H9 (cell line): ENCODE measurements around the gene PTBP3. TPM values are rescaled to one million over a fixed set of nuclear protein-coding genes. Genes with fewer than 3 reads are reported as not detected.

Experiments
- DNase-seq: peaks from one replicate; pipeline ENCODE4 v3.0.0-alpha.2; 2017
- H2AFZ ChIP-seq: one replicate; pipeline ENCODE4 v1.6.1; 2013; ENCODE audit warnings: mild to moderate bottlenecking, low read length, control low read depth, moderate library complexity
- H2AK5ac ChIP-seq: 2 replicates; pipeline ENCODE4 v1.6.1; 2013; ENCODE audit warnings: low read length, control low read depth, mixed read lengths; ENCODE audit not compliant: insufficient read length
- H2BK120ac ChIP-seq: one replicate; pipeline ENCODE4 v1.6.1; 2013; ENCODE audit warnings: low read depth, mild to moderate bottlenecking, low read length, control low read depth, inconsistent platforms; ENCODE audit not compliant: poor library complexity, severe bottlenecking
- H2BK12ac ChIP-seq: 2 replicates; pipeline ENCODE4 v1.6.1; 2013; ENCODE audit warnings: low read length, control low read depth, mixed read lengths, low read depth; ENCODE audit not compliant: insufficient read length
- H2BK15ac ChIP-seq: 2 replicates; pipeline ENCODE4 v1.6.1; 2013; ENCODE audit warnings: low read depth, low read length, control low read depth
- H2BK20ac ChIP-seq: one replicate; pipeline ENCODE4 v1.6.1; 2013; ENCODE audit warnings: low read depth, mild to moderate bottlenecking, low read length, control low read depth, inconsistent platforms; ENCODE audit not compliant: poor library complexity, severe bottlenecking
- H2BK5ac ChIP-seq: 2 replicates; pipeline ENCODE4 v1.6.1; 2013; ENCODE audit warnings: low read length, control low read depth, mixed read lengths; ENCODE audit not compliant: insufficient read length
- H3K14ac ChIP-seq: 2 replicates; pipeline ENCODE4 v1.6.1; 2013; ENCODE audit warnings: low read length, control low read depth; ENCODE audit not compliant: insufficient read depth
- H3K18ac ChIP-seq: 2 replicates; pipeline ENCODE4 v1.6.1; 2013; ENCODE audit warnings: low read depth, mild to moderate bottlenecking, mixed read lengths, low read length, control low read depth; ENCODE audit not compliant: insufficient read length
- H3K23ac ChIP-seq: 2 replicates; pipeline ENCODE4 v1.6.1; 2013; ENCODE audit warnings: low read length, control low read depth, mixed read lengths, low read depth; ENCODE audit not compliant: insufficient read length
- H3K23me2 ChIP-seq: 2 replicates; pipeline ENCODE4 v1.6.1; 2013; ENCODE audit warnings: low read depth, mild to moderate bottlenecking, mixed read lengths, low read length, control low read depth; ENCODE audit not compliant: insufficient read length, poor library complexity, severe bottlenecking
- H3K27ac ChIP-seq: 2 replicates; pipeline ENCODE4 v1.5.1; 2013; ENCODE audit warnings: low read length, control low read depth, mixed read lengths, low read depth; ENCODE audit not compliant: insufficient read length
- H3K27me3 ChIP-seq: 2 replicates; pipeline ENCODE4 v1.6.1; 2013; ENCODE audit warnings: low read length, control low read depth, inconsistent platforms; ENCODE audit not compliant: insufficient read depth
- H3K4ac ChIP-seq: 2 replicates; pipeline ENCODE4 v1.6.1; 2013; ENCODE audit warnings: low read depth, mild to moderate bottlenecking, control low read depth, inconsistent platforms, low read length, moderate library complexity
- H3K4me1 ChIP-seq: 2 replicates; pipeline ENCODE4 v1.6.1; 2013; ENCODE audit warnings: low read length, control low read depth, inconsistent platforms; ENCODE audit not compliant: insufficient read depth
- H3K4me2 ChIP-seq: 2 replicates; pipeline ENCODE4 v1.6.1; 2013; ENCODE audit warnings: low read length, control low read depth, mixed read lengths; ENCODE audit not compliant: insufficient read length, insufficient read depth
- H3K56ac ChIP-seq: 2 replicates; pipeline ENCODE4 v1.6.1; 2013; ENCODE audit warnings: low read depth, mild to moderate bottlenecking, mixed read lengths, low read length, control low read depth; ENCODE audit not compliant: insufficient read length
- H3K79me1 ChIP-seq: 2 replicates; pipeline ENCODE4 v1.6.1; 2013; ENCODE audit warnings: low read depth, mild to moderate bottlenecking, moderate library complexity, low read length, control low read depth, inconsistent platforms; ENCODE audit not compliant: insufficient read depth, poor library complexity, severe bottlenecking
- H3K79me2 ChIP-seq: 2 replicates; pipeline ENCODE4 v1.6.1; 2013; ENCODE audit warnings: low read length, control low read depth, inconsistent platforms; ENCODE audit not compliant: insufficient read depth
- H3K9ac ChIP-seq: 2 replicates; pipeline ENCODE4 v1.6.1; 2013; ENCODE audit warnings: low read length, control low read depth, mixed read lengths; ENCODE audit not compliant: insufficient read length; ENCODE audit errors: extremely low read depth
- H3K9me3 ChIP-seq: one replicate; pipeline ENCODE4 v1.6.1; 2013; ENCODE audit warnings: low read depth, low read length, inconsistent platforms; ENCODE audit not compliant: control insufficient read depth
- H3T11ph ChIP-seq: one replicate; pipeline ENCODE4 v1.6.1; 2013; ENCODE audit warnings: mild to moderate bottlenecking, low read length, control low read depth, inconsistent platforms
- H4K20me1 ChIP-seq: one replicate; pipeline ENCODE4 v1.6.1; 2013; ENCODE audit not compliant: control insufficient read depth, insufficient read length, insufficient read depth
- H4K5ac ChIP-seq: 2 replicates; pipeline ENCODE4 v1.6.1; 2013; ENCODE audit warnings: low read depth, mild to moderate bottlenecking, mixed read lengths, low read length, control low read depth; ENCODE audit not compliant: insufficient read length
- H4K8ac ChIP-seq: replicated peaks from 2 replicates; pipeline ENCODE4 v1.6.1; 2013; ENCODE audit warnings: low read length, control low read depth, mixed read lengths, low read depth; ENCODE audit not compliant: insufficient read length
- H4K91ac ChIP-seq: 2 replicates; pipeline ENCODE4 v1.6.1; 2013; ENCODE audit warnings: low read depth, mild to moderate bottlenecking, moderate library complexity, mixed read lengths, low read length, control low read depth; ENCODE audit not compliant: insufficient read length
- H3K27ac Mint-ChIP-seq, 3 experiments: 2 replicates in 2 of 3; 3 replicates in 1 of 3; pipeline ENCODE4 v1.8.0; 2020 to 2021; ENCODE audit warnings: mixed read lengths in 3 of 3, mild to moderate bottlenecking in 1 of 3, moderate library complexity in 1 of 3
- H3K27me3 Mint-ChIP-seq: 2 replicates; pipeline ENCODE4 v1.8.0; 2021; ENCODE audit warnings: low read depth, mild to moderate bottlenecking, moderate library complexity, mixed read lengths
- H3K36me3 Mint-ChIP-seq, 3 experiments: 2 replicates in 2 of 3; 3 replicates in 1 of 3; pipeline ENCODE4 v1.8.0; 2020 to 2021; ENCODE audit warnings: low read depth in 3 of 3, mixed read lengths in 3 of 3; ENCODE audit not compliant: insufficient read depth in 1 of 3
- H3K4me1 Mint-ChIP-seq, 2 experiments: 2 replicates each; pipeline ENCODE4 v1.8.0; 2020; ENCODE audit warnings: mixed read lengths in 2 of 2
- H3K4me3 Mint-ChIP-seq, 2 experiments: 2 replicates in 1 of 2; 3 replicates in 1 of 2; pipeline ENCODE4 v1.8.0; 2020 to 2021; ENCODE audit warnings: mild to moderate bottlenecking in 2 of 2, mixed read lengths in 2 of 2, moderate library complexity in 1 of 2
- H3K9me3 Mint-ChIP-seq, 2 experiments: 2 replicates in 1 of 2; 3 replicates in 1 of 2; pipeline ENCODE4 v1.8.0; 2020; ENCODE audit warnings: mild to moderate bottlenecking in 2 of 2, mixed read lengths in 2 of 2, moderate library complexity in 1 of 2
- CTCF ChIP-seq: fragments of 200-600 bp; sonication (generic); conservative IDR thresholded peaks from 3 replicates; pipeline ENCODE4 v1.8.0; 2021; ENCODE audit warnings: antibody characterized with exemption, mild to moderate bottlenecking
- WGBS: extraction: QIAGEN DNeasy Blood & Tissue Kit; methylation state at CpG from one replicate; pipeline ENCODE4 v1.1.7; 2013; ENCODE audit warnings: missing lambda C conversion rate, low lambda C conversion rate, mixed read lengths; ENCODE audit not compliant: insufficient read length; ENCODE audit errors: extremely low coverage; 5-methylcytosine and 5-hydroxymethylcytosine counted together
- total RNA-seq: library from RNA; stranded (reverse); gene quantifications from 2 replicates; pipeline ENCODE4 v1.2.1, GENCODE V29; 2021

The PTBP3 gene
- total RNA-seq, 1 experiment from 2014 or later, result 89.5 TPM

GRCh38 chr9:112361601-112362000 is 28.2 kb upstream of the PTBP3 start:
- no peak overlapping the region for H4K8ac ChIP-seq
- H2BK5ac ChIP-seq, result no peak overlapping the region
- H4K91ac ChIP-seq, result no peak overlapping the region
- H3K79me2 ChIP-seq, result no peaks in the 10 kb centered on the region
- no CpG with 5 or more reads among the region's 4 CpGs for WGBS
- TF ChIP-seq CTCF, result peak; percentile 75
- H2BK12ac ChIP-seq, result no peak overlapping the region
- no peak overlapping the region for H3K4ac ChIP-seq
- H2AFZ ChIP-seq, result no peak overlapping the region
- no peak overlapping the region for H3K4me2 ChIP-seq
- no peak overlapping the region for H2BK15ac ChIP-seq
- no peaks in the 10 kb centered on the region for H3K27me3 Mint-ChIP-seq
- no peak overlapping the region for H3K27ac ChIP-seq
- H3K27me3 ChIP-seq, result no peaks in the 10 kb centered on the region
- H3K56ac ChIP-seq, result no peak overlapping the region
- H4K5ac ChIP-seq, result no peak overlapping the region
- H4K20me1 ChIP-seq, result no peaks in the 10 kb centered on the region
- H3K23me2 ChIP-seq, result no peaks in the 10 kb centered on the region
- no peaks in the 10 kb centered on the region for H3K9me3 ChIP-seq
- no peak overlapping the region for H3K14ac ChIP-seq
- no peak overlapping the region for H2AK5ac ChIP-seq
- no peaks in the 10 kb centered on the region for H3K4me1 ChIP-seq
- H3K23ac ChIP-seq, result no peak overlapping the region
- H3K79me1 ChIP-seq, result no peaks in the 10 kb centered on the region
- H3K4me3 Mint-ChIP-seq, result no peak overlapping the region
- H3K27ac Mint-ChIP-seq, result no peak overlapping the region
- H2BK120ac ChIP-seq, result no peak overlapping the region
- peaks cover 7 to 12% (median 9%) of the 10 kb centered on the region in 3 experiments; a peak in 6 of 7 replicates for H3K36me3 Mint-ChIP-seq
- H2BK20ac ChIP-seq, result no peak overlapping the region
- no peak overlapping the region for H3K18ac ChIP-seq
- H3T11ph ChIP-seq, result no peak overlapping the region
- no peaks in the 10 kb centered on the region for H3K4me1 Mint-ChIP-seq
- H3K9me3 Mint-ChIP-seq, result peaks cover 17% of the 10 kb centered on the region in 2 experiments
- no peak overlapping the region for H3K9ac ChIP-seq
- no peak for DNase-seq
